ENCODE results near the gene PKP3.
A peak's percentile ranks its signal among the peaks of the same experiment; 100 is the strongest.
"Not testable (repeated sequence)": the region's sequence is repeated elsewhere in the genome, so short reads cannot be mapped to it uniquely, and the experiment has no call there.

The PKP3 gene

DNA sequence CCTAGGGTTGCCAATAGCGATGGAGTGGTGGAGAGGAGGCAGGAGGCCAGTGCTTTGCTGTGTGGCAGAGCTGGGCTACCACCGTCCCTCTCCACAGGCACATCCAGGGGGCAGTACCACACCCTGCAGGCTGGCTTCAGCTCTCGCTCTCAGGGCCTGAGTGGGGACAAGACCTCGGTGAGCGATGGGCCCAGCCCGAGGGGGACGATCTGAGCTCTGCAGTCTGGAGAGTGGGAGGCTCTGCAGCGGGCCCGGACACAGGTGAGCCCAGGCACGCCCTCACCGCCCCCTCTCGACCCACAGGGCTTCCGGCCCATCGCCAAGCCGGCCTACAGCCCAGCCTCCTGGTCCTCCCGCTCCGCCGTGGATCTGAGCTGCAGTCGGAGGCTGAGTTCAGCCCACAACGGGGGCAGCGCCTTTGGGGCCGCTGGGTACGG, 2.5 kb downstream of the PKP3 start:
- Histone ChIP-seq H3K27ac (no peak overlapping the region), H3K4me3 (ENCODE audit: low read depth, low read length) (no peak overlapping the region), H3K36me3 (no peaks in the 10 kb centered on the region), H3K9me3 (ENCODE audit: severe bottlenecking) (peaks cover 10% of the 10 kb centered on the region), H3K27me3 (ENCODE audit: insufficient read depth, low read depth, severe bottlenecking) (no peaks in the 10 kb centered on the region)
- DNase-seq: peak; percentile 37
- TF ChIP-seq, protein P1, sequence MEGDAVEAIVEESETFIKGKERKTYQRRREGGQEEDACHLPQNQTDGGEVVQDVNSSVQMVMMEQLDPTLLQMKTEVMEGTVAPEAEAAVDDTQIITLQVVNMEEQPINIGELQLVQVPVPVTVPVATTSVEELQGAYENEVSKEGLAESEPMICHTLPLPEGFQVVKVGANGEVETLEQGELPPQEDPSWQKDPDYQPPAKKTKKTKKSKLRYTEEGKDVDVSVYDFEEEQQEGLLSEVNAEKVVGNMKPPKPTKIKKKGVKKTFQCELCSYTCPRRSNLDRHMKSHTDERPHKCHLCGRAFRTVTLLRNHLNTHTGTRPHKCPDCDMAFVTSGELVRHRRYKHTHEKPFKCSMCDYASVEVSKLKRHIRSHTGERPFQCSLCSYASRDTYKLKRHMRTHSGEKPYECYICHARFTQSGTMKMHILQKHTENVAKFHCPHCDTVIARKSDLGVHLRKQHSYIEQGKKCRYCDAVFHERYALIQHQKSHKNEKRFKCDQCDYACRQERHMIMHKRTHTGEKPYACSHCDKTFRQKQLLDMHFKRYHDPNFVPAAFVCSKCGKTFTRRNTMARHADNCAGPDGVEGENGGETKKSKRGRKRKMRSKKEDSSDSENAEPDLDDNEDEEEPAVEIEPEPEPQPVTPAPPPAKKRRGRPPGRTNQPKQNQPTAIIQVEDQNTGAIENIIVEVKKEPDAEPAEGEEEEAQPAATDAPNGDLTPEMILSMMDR (IDR thresholded peaks at IDR 0.05; ENCODE audit: low read depth, low read length): peak; percentile 63

DNA sequence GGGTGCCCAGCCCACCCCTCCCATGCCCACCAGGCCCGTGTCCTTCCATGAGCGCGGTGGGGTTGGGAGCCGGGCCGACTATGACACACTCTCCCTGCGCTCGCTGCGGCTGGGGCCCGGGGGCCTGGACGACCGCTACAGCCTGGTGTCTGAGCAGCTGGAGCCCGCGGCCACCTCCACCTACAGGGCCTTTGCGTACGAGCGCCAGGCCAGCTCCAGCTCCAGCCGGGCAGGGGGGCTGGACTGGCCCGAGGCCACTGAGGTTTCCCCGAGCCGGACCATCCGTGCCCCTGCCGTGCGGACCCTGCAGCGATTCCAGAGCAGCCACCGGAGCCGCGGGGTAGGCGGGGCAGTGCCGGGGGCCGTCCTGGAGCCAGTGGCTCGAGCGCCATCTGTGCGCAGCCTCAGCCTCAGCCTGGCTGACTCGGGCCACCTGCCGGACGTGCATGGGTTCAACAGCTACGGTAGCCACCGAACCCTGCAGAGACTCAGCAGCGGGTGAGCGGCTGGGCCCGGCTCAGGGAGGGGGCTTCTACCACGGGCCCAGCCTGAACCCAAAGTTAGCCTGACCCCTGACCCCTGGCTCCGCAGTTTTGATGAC, 3.0 kb downstream of the PKP3 start:
- DNase-seq: no peak
- peaks cover 10% of the 10 kb centered on the region for H3K9me3 ChIP-seq (ENCODE audit: severe bottlenecking)
- H3K27ac ChIP-seq: no peak overlapping the region
- TF ChIP-seq, protein P1 (IDR thresholded peaks at IDR 0.05; ENCODE audit: low read depth, low read length): no peak
- no peaks in the 10 kb centered on the region for H3K36me3 ChIP-seq
- H3K4me3 ChIP-seq (ENCODE audit: low read depth, low read length): no peak overlapping the region
- H3K27me3 ChIP-seq (ENCODE audit: insufficient read depth, low read depth, severe bottlenecking): no peaks in the 10 kb centered on the region

DNA sequence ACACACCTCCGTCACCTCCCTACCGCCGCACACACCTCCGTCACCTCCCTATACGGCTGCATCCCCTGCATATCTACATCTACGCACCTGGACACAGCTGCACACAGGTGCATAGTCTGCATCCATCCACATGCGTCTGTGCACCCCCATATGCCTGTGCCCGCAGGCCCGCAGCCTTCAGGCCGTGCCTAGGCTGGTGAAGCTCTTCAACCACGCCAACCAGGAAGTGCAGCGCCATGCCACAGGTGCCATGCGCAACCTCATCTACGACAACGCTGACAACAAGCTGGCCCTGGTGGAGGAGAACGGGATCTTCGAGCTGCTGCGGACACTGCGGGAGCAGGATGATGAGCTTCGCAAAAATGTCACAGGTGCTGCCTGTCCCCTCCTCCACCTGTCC, 4.8 kb downstream of the PKP3 start:
- Histone ChIP-seq H3K27me3 (ENCODE audit: insufficient read depth, low read depth, severe bottlenecking) (no peaks in the 10 kb centered on the region), H3K27ac (no peak overlapping the region), H3K36me3 (no peaks in the 10 kb centered on the region), H3K9me3 (ENCODE audit: severe bottlenecking) (peaks cover 10% of the 10 kb centered on the region), H3K4me3 (ENCODE audit: low read depth, low read length) (no peak overlapping the region)
- DNase-seq: no peak
- TF ChIP-seq, protein P1 (IDR thresholded peaks at IDR 0.05; ENCODE audit: low read depth, low read length): no peak

DNA sequence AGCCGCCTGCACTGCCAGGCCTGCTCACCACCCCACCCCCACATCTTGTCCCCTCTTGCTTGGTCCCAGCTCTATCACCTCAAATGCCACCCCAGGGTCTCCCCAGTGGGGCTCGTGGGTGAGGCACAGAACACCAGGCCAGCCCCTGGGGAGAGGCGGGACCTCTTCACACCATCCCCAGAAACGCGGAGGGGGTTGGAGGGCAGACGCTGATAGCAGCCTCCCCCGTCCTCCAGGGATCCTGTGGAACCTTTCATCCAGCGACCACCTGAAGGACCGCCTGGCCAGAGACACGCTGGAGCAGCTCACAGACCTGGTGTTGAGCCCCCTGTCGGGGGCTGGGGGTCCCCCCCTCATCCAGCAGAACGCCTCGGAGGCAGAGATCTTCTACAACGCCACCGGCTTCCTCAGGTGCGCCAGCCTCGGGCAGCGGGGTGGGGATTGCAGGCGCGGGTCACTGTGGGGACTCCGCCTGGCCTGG, 5.8 kb downstream of the PKP3 start:
- TF ChIP-seq, protein P1 (IDR thresholded peaks at IDR 0.05; ENCODE audit: low read depth, low read length): no peak
- Histone ChIP-seq H3K36me3 (no peaks in the 10 kb centered on the region), H3K9me3 (ENCODE audit: severe bottlenecking) (peaks cover 10% of the 10 kb centered on the region), H3K27ac (no peak overlapping the region), H3K4me3 (ENCODE audit: low read depth, low read length) (no peak overlapping the region), H3K27me3 (ENCODE audit: insufficient read depth, low read depth, severe bottlenecking) (no peaks in the 10 kb centered on the region)
- no peak for DNase-seq

DNA sequence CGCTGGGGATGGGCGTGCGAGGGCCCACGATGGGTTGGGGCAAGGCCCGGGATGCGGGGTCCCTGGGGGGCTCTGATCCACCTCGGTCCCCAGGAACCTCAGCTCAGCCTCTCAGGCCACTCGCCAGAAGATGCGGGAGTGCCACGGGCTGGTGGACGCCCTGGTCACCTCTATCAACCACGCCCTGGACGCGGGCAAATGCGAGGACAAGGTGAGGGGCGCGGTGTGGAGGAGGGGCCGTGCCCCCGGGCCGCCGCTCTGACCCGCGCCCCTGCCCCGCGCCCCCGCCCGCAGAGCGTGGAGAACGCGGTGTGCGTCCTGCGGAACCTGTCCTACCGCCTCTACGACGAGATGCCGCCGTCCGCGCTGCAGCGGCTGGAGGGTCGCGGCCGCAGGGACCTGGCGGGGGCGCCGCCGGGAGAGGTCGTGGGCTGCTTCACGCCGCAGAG, 6.3 kb downstream of the PKP3 start:
- TF ChIP-seq, protein P1 (IDR thresholded peaks at IDR 0.05; ENCODE audit: low read depth, low read length): no peak
- Histone ChIP-seq H3K27me3 (ENCODE audit: insufficient read depth, low read depth, severe bottlenecking) (no peaks in the 10 kb centered on the region), H3K9me3 (ENCODE audit: severe bottlenecking) (peaks cover 10% of the 10 kb centered on the region), H3K4me3 (ENCODE audit: low read depth, low read length) (no peak overlapping the region), H3K27ac (no peak overlapping the region), H3K36me3 (no peaks in the 10 kb centered on the region)
- DNase-seq: no peak

DNA sequence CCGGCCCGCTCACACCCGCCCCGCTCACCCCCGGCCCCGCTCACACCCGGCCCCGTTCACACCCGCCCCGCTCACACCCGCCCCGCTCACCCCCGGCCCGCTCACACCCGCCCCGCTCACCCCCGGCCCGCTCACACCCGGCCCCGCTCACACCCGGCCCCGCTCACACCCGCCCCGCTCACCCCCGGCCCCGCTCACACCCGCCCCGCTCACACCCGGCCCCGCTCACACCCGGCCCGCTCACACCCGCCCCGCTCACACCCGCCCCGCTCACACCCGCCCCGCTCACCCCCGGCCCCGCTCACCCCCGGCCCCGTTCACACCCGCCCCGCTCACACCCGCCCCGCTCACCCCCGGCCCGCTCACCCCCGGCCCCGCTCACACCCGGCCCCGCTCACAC, 7.2 kb downstream of the PKP3 start:
- not testable (repeated sequence) for H3K9me3 ChIP-seq (ENCODE audit: severe bottlenecking); H3K4me3 ChIP-seq (ENCODE audit: low read depth, low read length); H3K27me3 ChIP-seq (ENCODE audit: insufficient read depth, low read depth, severe bottlenecking); H3K27ac ChIP-seq; H3K36me3 ChIP-seq; DNase-seq

Data from WERI-Rb-1 (cell line).